ENCODE measurements around the gene HOXC5.

DNA sequence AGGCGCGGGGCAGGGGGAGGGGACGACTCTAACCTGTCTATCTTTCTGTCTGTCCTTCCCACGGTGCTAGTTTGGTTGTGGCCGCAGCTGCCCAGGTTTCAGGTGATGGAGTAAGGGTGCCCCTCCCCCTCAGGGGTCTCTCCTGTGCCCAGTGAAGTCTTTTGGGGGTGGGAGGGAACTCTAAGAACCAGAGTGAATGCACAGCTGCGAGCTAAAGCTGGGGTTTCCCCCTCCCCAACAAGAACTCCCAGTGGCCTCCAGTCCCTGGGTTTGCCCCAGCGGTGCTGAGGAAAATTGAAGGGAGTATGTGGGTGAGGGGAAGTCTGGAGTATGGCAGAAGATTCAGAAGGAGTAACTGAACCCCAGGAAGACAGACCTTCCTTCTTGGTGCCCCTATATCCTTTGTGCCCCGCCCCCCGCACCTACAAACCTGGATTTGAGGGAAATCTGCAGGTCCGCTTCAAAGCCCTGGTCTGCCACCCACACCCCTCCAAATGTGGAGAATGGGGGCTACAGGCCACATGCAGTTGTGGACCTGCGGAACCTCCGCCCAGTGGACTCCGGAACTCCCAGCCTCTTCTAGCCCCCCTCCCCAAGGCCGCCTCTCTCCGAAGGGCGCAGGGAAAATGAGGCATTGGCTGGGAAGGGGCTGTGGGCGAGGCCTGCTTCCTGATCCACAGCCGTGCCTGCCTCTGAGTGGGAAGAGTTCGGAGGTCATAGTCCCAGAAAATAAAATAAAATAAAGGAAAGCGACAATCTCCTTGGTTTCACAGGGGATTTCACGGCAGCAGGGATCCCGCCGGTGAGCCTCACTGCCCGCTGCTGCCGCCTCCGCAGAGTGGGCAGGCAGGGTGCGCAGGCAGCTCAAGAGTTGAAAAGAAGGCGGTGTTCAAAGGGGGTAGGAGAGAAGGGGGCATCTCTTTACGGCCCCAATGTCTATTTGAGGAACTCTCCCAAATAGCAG lies 36.3 kb upstream of the HOXC5 start:
- TF ChIP-seq, protein P1, sequence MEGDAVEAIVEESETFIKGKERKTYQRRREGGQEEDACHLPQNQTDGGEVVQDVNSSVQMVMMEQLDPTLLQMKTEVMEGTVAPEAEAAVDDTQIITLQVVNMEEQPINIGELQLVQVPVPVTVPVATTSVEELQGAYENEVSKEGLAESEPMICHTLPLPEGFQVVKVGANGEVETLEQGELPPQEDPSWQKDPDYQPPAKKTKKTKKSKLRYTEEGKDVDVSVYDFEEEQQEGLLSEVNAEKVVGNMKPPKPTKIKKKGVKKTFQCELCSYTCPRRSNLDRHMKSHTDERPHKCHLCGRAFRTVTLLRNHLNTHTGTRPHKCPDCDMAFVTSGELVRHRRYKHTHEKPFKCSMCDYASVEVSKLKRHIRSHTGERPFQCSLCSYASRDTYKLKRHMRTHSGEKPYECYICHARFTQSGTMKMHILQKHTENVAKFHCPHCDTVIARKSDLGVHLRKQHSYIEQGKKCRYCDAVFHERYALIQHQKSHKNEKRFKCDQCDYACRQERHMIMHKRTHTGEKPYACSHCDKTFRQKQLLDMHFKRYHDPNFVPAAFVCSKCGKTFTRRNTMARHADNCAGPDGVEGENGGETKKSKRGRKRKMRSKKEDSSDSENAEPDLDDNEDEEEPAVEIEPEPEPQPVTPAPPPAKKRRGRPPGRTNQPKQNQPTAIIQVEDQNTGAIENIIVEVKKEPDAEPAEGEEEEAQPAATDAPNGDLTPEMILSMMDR (IDR thresholded peaks at IDR 0.05) = no peak
- TF ChIP-seq EP300 (IDR thresholded peaks at IDR 0.05) = no peak
